Measurements from ENCODE around the gene ECHDC3.

ECHDC3 gene

GRCh38 chr10:11772575-11773288, 30.6 kb downstream of the ECHDC3 start:
- H4K20me1 ChIP-seq (ENCODE audit: insufficient read depth): no peaks in the 10 kb centered on the region
- no peaks in the 10 kb centered on the region for H3K36me3 ChIP-seq (ENCODE audit: insufficient read depth)
- no peaks in the 10 kb centered on the region for H3K79me2 ChIP-seq (ENCODE audit: insufficient read depth, low read depth)
- no peak overlapping the region for H3K4me3 ChIP-seq (IDR thresholded peaks at IDR 0.05; ENCODE audit: insufficient read depth, low read depth, low read length)
- H3K27ac ChIP-seq: no peak overlapping the region
- H3K9ac ChIP-seq: no peak overlapping the region
- no peak overlapping the region for H2AFZ ChIP-seq (ENCODE audit: low read depth)
- no peak for TF ChIP-seq CTCF (conservative IDR thresholded peaks at IDR 0.05; ENCODE audit: low read depth, low read length)
- H3K4me2 ChIP-seq: no peak overlapping the region
- H3K27me3 ChIP-seq (ENCODE audit: insufficient read depth, low read depth): no peaks in the 10 kb centered on the region
- no peaks in the 10 kb centered on the region for H3K4me1 ChIP-seq (ENCODE audit: low read depth, poor library complexity, severe bottlenecking)

DNA sequence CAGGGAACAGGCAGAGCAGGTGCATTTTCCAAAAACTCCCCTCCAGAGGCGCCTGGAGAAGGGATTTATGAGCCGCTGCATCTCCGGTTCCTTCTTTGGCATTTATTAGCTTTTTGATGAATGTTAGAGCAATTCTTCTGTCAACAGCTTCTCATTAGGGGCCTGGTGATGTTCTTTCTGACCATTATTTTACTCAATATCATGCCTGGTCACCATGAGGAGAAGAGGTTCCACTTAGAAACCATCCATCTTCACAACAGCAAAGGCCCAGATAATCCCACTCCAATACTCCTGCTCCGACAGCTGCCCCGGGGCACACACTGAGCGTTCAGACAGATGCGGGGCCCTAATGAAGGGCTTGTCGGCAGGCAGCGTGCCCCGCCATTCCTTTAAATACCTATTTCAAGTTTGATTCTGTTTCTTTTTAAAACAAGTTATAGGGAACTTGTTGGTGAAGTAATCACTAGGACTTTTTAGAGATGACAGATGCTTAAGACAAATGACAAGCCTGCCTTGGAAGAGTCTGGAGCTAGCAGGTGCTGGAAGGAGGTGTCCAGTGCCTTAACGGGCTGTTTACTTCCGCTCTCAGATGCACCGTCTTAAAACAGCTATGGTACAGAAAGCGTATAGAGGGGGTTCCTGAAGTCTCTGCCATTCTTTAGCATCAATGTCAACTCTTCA, 31.7 kb downstream of the ECHDC3 start:
- H3K4me1 ChIP-seq (ENCODE audit: low read depth, poor library complexity, severe bottlenecking): no peaks in the 10 kb centered on the region
- H3K36me3 ChIP-seq (ENCODE audit: insufficient read depth): no peaks in the 10 kb centered on the region
- no peak overlapping the region for H3K9ac ChIP-seq
- H2AFZ ChIP-seq (ENCODE audit: low read depth): no peak overlapping the region
- no peaks in the 10 kb centered on the region for H4K20me1 ChIP-seq (ENCODE audit: insufficient read depth)
- no peaks in the 10 kb centered on the region for H3K79me2 ChIP-seq (ENCODE audit: insufficient read depth, low read depth)
- H3K27me3 ChIP-seq (ENCODE audit: insufficient read depth, low read depth): no peaks in the 10 kb centered on the region
- no peak overlapping the region for H3K4me3 ChIP-seq (IDR thresholded peaks at IDR 0.05; ENCODE audit: insufficient read depth, low read depth, low read length)
- no peak overlapping the region for H3K27ac ChIP-seq
- H3K4me2 ChIP-seq: no peak overlapping the region
- no peak for TF ChIP-seq CTCF (conservative IDR thresholded peaks at IDR 0.05; ENCODE audit: low read depth, low read length)

DNA sequence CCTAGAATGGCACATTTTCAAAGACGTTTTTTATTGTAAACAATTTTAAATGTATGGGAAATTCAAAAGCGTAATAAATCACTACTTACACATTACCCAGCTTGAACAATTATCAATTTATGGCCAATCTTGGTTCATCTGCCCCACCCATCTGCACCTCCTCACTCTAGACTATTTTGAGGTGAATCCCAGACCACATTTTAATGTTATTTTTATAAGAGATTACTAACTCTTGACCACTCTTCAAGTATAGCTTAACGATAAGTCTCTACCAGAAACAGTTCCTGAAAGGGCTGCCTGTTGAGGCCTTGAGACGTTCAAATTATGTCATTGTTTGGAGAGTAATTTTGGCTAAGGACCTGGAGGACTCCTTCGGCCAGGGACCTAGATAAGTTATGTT, 33.2 kb downstream of the ECHDC3 start:
- no peak for TF ChIP-seq CTCF (conservative IDR thresholded peaks at IDR 0.05; ENCODE audit: low read depth, low read length)
- no peak overlapping the region for H2AFZ ChIP-seq (ENCODE audit: low read depth)

GRCh38 chr10:11776080-11776479, 33.9 kb downstream of the ECHDC3 start:
- TF ChIP-seq CTCF (conservative IDR thresholded peaks at IDR 0.05; ENCODE audit: low read depth, low read length): no peak
- no peaks in the 10 kb centered on the region for H3K79me2 ChIP-seq (ENCODE audit: insufficient read depth, low read depth)
- H3K4me1 ChIP-seq (ENCODE audit: low read depth, poor library complexity, severe bottlenecking): no peaks in the 10 kb centered on the region
- H3K36me3 ChIP-seq (ENCODE audit: insufficient read depth): no peaks in the 10 kb centered on the region
- H3K9ac ChIP-seq: no peak overlapping the region
- no peak overlapping the region for H3K4me3 ChIP-seq (IDR thresholded peaks at IDR 0.05; ENCODE audit: insufficient read depth, low read depth, low read length)
- no peak overlapping the region for H2AFZ ChIP-seq (ENCODE audit: low read depth)
- no peaks in the 10 kb centered on the region for H3K27me3 ChIP-seq (ENCODE audit: insufficient read depth, low read depth)
- no peak overlapping the region for H3K4me2 ChIP-seq
- H4K20me1 ChIP-seq (ENCODE audit: insufficient read depth): no peaks in the 10 kb centered on the region
- no peak overlapping the region for H3K27ac ChIP-seq

More for the DNA sequence above, 33.2 kb downstream of the ECHDC3 start:
- H3K4me1 ChIP-seq (ENCODE audit: low read depth, poor library complexity, severe bottlenecking): no peaks in the 10 kb centered on the region
- no peak overlapping the region for H3K4me2 ChIP-seq
- H4K20me1 ChIP-seq (ENCODE audit: insufficient read depth): no peaks in the 10 kb centered on the region
- H3K36me3 ChIP-seq (ENCODE audit: insufficient read depth): no peaks in the 10 kb centered on the region
- no peak overlapping the region for H3K9ac ChIP-seq
- no peaks in the 10 kb centered on the region for H3K79me2 ChIP-seq (ENCODE audit: insufficient read depth, low read depth)
- no peak overlapping the region for H3K27ac ChIP-seq
- H3K4me3 ChIP-seq (IDR thresholded peaks at IDR 0.05; ENCODE audit: insufficient read depth, low read depth, low read length): no peak overlapping the region
- no peaks in the 10 kb centered on the region for H3K27me3 ChIP-seq (ENCODE audit: insufficient read depth, low read depth)
